Keratinocyte (primary cell): ENCODE measurements around the gene SLC30A7. TPM values are rescaled to one million over a fixed set of nuclear protein-coding genes. Genes with fewer than 3 reads are reported as not detected.
"Not testable (repeated sequence)": the region's sequence is repeated elsewhere in the genome, so short reads cannot be mapped to it uniquely, and the experiment has no call there.

ENCODE experiments used
- DNase-seq: peaks from one replicate; pipeline ENCODE4 v3.0.0-alpha.2; 2011; ENCODE audit warnings: low read depth, missing footprints, low spot score
- FAIRE-seq: peaks from 2 replicates; lab custom pipeline; 2011; peaks lifted over from hg19 to GRCh38; lab: Jason Lieb, UNC
- H2AFZ ChIP-seq: 2 replicates; pipeline ENCODE4 v1.6.0; 2012; ENCODE audit warnings: low read length, control low read depth, inconsistent platforms; ENCODE audit not compliant: control insufficient read depth
- H3K27ac ChIP-seq: 2 replicates; pipeline ENCODE4 v1.5.1; 2011; ENCODE audit warnings: low read length; ENCODE audit not compliant: control insufficient read depth, insufficient read depth
- H3K27me3 ChIP-seq: 3 replicates; pipeline ENCODE4 v1.6.0; 2011; ENCODE audit warnings: low read length; ENCODE audit not compliant: control insufficient read depth, insufficient read depth; ENCODE audit errors: extremely low read depth
- H3K36me3 ChIP-seq, 2 experiments: 2 replicates in 1 of 2; 3 replicates in 1 of 2; pipeline ENCODE4 v1.5.1; 2011; ENCODE audit warnings: low read length in 2 of 2, mild to moderate bottlenecking in 1 of 2; ENCODE audit not compliant: control insufficient read depth in 2 of 2, insufficient read depth in 2 of 2; ENCODE audit errors: extremely low read depth in 1 of 2
- H3K4me1 ChIP-seq: 3 replicates; pipeline ENCODE4 v1.5.1; 2011; ENCODE audit warnings: low read length; ENCODE audit not compliant: control insufficient read depth, insufficient read depth; ENCODE audit errors: extremely low read depth
- H3K4me2 ChIP-seq: 3 replicates; pipeline ENCODE4 v1.6.0; 2011; ENCODE audit warnings: low read depth, low read length; ENCODE audit not compliant: control insufficient read depth, insufficient read depth; ENCODE audit errors: extremely low read depth
- H3K4me3 ChIP-seq, 3 experiments: fragments of 200-600 bp in 1 of 3; sonication (generic) in 1 of 3; 2 replicates in 2 of 3; 3 replicates in 1 of 3; pipeline ENCODE4 v1.5.1; 2011 to 2016; ENCODE audit warnings: low read length in 3 of 3, mild to moderate bottlenecking in 3 of 3, control low read depth in 2 of 3, inconsistent platforms in 1 of 3, low read depth in 1 of 3, mixed read lengths in 1 of 3, mixed run types in 1 of 3, moderate library complexity in 1 of 3; ENCODE audit not compliant: control insufficient read depth in 2 of 3, insufficient read depth in 2 of 3; ENCODE audit errors: extremely low read depth in 1 of 3
- H3K79me2 ChIP-seq: 2 replicates; pipeline ENCODE4 v1.6.0; 2012; ENCODE audit warnings: low read length; ENCODE audit not compliant: control insufficient read depth, insufficient read depth
- H3K9ac ChIP-seq: 3 replicates; pipeline ENCODE4 v1.6.0; 2011; ENCODE audit warnings: low read length; ENCODE audit not compliant: control insufficient read depth, insufficient read depth; ENCODE audit errors: extremely low read depth
- H3K9me1 ChIP-seq: 3 replicates; pipeline ENCODE4 v1.6.0; 2011; ENCODE audit warnings: low read length; ENCODE audit not compliant: control insufficient read depth, insufficient read depth; ENCODE audit errors: extremely low read depth
- H3K9me3 ChIP-seq: 2 replicates; pipeline ENCODE4 v1.5.1; 2012; ENCODE audit warnings: low read depth, low read length; ENCODE audit not compliant: control insufficient read depth
- H4K20me1 ChIP-seq: 3 replicates; pipeline ENCODE4 v1.6.0; 2011; ENCODE audit warnings: low read length; ENCODE audit not compliant: control insufficient read depth, insufficient read depth; ENCODE audit errors: extremely low read depth
- CTCF ChIP-seq, 3 experiments: IDR thresholded peaks in 1 of 3; conservative IDR thresholded peaks in 1 of 3; optimal IDR thresholded peaks in 1 of 3; 2 replicates in 2 of 3; 3 replicates in 1 of 3; pipeline versions ENCODE3 to v1.5.1; 2011; ENCODE audit warnings: low read length in 3 of 3, mild to moderate bottlenecking in 3 of 3, moderate library complexity in 2 of 3, control low read depth in 1 of 3, inconsistent platforms in 1 of 3; ENCODE audit not compliant: insufficient read depth in 2 of 3; ENCODE audit errors: extremely low read depth in 1 of 3
- EZH2 ChIP-seq: IDR thresholded peaks from one replicate; pipeline ENCODE4 v1.6.1; 2012; ENCODE audit warnings: inconsistent platforms, mild to moderate bottlenecking, low read length, moderate library complexity
- dilution Hi-C: fragments of 300-500 bp; cut with MboI; formaldehyde crosslinking; loops from one replicate; pipeline ENCODE4 v1.7.0; 2020; ENCODE audit warnings: low sequenced_read_pairs; ENCODE audit not compliant: extremely low pct_ligation_motif_present
- polyA plus RNA-seq, 5 experiments: library from polyadenylated mRNA; depleted of rRNA in 3 of 5; stranded (reverse) in 3 of 5; stranded (forward) in 1 of 5; unstranded in 1 of 5; fragments of >200 nt; gene quantifications; 1 replicate in 1 of 5; 2 replicates in 3 of 5; 3 replicates in 1 of 5; pipeline versions ENCODE4 v1.2.1 to v1.2.3, GENCODE V29; 2011 to 2012; ENCODE audit warnings: missing spikeins in 2 of 5, low read depth in 1 of 5, low replicate concordance in 1 of 5

Gene SLC30A7
- polyA plus RNA-seq, 1 donor (not counting 4 experiments of a cell fraction or from before 2014, with no cell fraction given), result 15.1 TPM

DNA sequence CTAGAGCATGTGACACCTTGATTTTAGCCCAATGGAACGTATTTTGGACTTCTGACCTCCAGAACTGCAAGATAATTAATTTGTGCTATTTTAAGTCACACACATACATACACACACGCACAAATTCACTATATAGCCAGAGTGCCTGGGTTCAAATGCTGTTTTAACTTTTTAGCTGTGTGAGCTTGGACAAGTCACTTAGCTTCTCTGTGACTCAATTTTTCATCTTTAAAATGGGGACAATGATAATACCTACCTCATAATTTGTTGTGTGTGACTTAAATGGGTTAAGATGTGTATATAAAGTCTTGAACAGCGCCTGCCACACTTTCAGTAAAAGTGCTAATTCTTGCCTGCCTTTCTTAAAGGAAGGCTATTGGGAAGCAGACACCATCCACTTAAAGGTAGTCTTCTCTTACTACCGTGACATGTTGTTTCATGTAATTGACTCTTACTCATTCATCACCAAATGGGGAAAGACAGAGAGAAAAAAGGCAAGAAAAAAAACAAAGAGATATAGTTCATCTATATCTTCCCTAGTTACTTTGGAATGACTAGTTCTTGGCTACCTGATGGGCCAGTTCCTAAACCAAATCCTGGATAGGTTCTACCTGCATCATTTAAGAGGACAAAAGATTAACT lies 56.3 kb downstream of the SLC30A7 start:
- no peak overlapping the region for H3K4me2 ChIP-seq
- H3K27ac ChIP-seq, result no peak overlapping the region
- no peaks in the 10 kb centered on the region for H3K27me3 ChIP-seq
- dilution Hi-C loops, result no loop called here
- H2AFZ ChIP-seq, result no peak overlapping the region
- H3K4me3 ChIP-seq, result no peak overlapping the region
- H3K9ac ChIP-seq, result no peak overlapping the region
- FAIRE-seq, result no peak
- peaks cover 2% of the 10 kb centered on the region for H3K79me2 ChIP-seq
- H3K9me1 ChIP-seq, result no peaks in the 10 kb centered on the region
- H3K9me3 ChIP-seq, result no peaks in the 10 kb centered on the region
- TF ChIP-seq CTCF (optimal IDR thresholded peaks at IDR 0.05 in 1 of 3, IDR thresholded peaks at IDR 0.05 in 1 of 3, conservative IDR thresholded peaks at IDR 0.05 in 1 of 3; ENCODE audit: extremely low read depth in 1 of 3, insufficient read depth in 2 of 3, low read length in 3 of 3) (no peak), EZH2 (no peak)
- H4K20me1 ChIP-seq, result no peaks in the 10 kb centered on the region
- DNase-seq, result no peak
- H3K36me3 ChIP-seq, result no peaks in the 10 kb centered on the region
- peaks cover 36% of the 10 kb centered on the region for H3K4me1 ChIP-seq

GRCh38 chr1:100952970-100953369 lies 57.1 kb downstream of the SLC30A7 start:
- dilution Hi-C loops, H3K79me2 ChIP-seq, DNase-seq: not testable (repeated sequence)

More at GRCh38 chr1:100952970-100953369, 57.1 kb downstream of the SLC30A7 start:
- H3K9ac ChIP-seq, H3K4me3 ChIP-seq, H3K9me3 ChIP-seq, H2AFZ ChIP-seq, H3K27ac ChIP-seq, H3K27me3 ChIP-seq, FAIRE-seq, H3K9me1 ChIP-seq, H3K36me3 ChIP-seq, H3K4me2 ChIP-seq, H4K20me1 ChIP-seq: not testable (repeated sequence)
- peaks cover 36% of the 10 kb centered on the region for H3K4me1 ChIP-seq
